HepG2 (cell line): ENCODE results near the gene SDK1.
"Not testable (repeated sequence)": the region's sequence is repeated elsewhere in the genome, so short reads cannot be mapped to it uniquely, and the experiment has no call there.

Source experiments
- EP300 ChIP-seq, 3 experiments: sonication (generic) in 1 of 3; formaldehyde crosslinking in 1 of 3; IDR thresholded peaks; 2 replicates each; pipeline versions ENCODE4 v1.5.1 to v1.6.1; 2011 to 2020; ENCODE audit warnings: low read depth in 2 of 3, low read length in 2 of 3, borderline replicate concordance in 1 of 3, improper control_type of control experiment in 1 of 3, mild to moderate bottlenecking in 1 of 3, missing genetic modification reagents in 1 of 3, moderate library complexity in 1 of 3
- HMG20A ChIP-seq: IDR thresholded peaks from 2 replicates; pipeline ENCODE4 v1.6.1; 2016; ENCODE audit warnings: borderline replicate concordance
- RBM39 ChIP-seq: fragments of 200-400 bp; formaldehyde crosslinking; IDR thresholded peaks from one replicate; pipeline ENCODE4 v1.6.1; 2018; ENCODE audit warnings: antibody characterized with exemption, mild to moderate bottlenecking, low read depth, low read length; ENCODE audit not compliant: poor library complexity, severe bottlenecking
- TGIF2 ChIP-seq: IDR thresholded peaks from 2 replicates; pipeline ENCODE4 v1.6.1; 2016; ENCODE audit warnings: control low read depth, missing compliant biosample characterization
- TF ChIP-seq, protein P1 (sequence below): IDR thresholded peaks from 2 replicates; pipeline ENCODE4 v1.6.1; 2012; ENCODE audit warnings: low read length, improper control_type of control experiment
- TF ChIP-seq, protein P2 (sequence below): sonication (generic); formaldehyde crosslinking; IDR thresholded peaks from 2 replicates; pipeline ENCODE4 v1.4.0; 2020; ENCODE audit warnings: mild to moderate bottlenecking, missing genetic modification reagents

DNA sequence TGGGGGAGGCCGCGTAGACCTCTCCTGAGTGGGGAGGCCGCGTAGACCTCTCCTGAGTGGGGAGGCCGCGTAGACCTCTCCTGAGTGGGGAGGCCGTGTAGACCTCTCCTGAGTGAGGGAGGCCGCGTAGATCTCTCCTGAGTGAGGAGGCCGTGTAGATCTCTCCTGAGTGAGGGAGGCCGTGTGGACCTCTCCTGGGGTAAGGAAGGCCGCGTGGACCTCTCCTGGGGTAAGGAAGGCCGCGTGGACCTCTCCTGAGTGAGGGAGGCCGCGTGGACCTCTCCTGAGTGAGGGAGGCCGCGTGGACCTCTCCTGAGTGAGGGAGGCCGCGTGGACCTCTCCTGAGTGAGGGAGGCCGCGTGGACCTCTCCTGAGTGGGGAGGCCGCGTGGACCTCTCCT lies 963.2 kb downstream of the SDK1 start:
- TF ChIP-seq HMG20A (CRISPR knock-in tag); TGIF2 (CRISPR knock-in tag); RBM39; EP300 (IDR thresholded peaks at IDR 0.05; ENCODE audit: low read depth in 2 of 2, low read length in 2 of 2); EP300 (CRISPR knock-in tag; IDR thresholded peaks at IDR 0.05; ENCODE audit: borderline replicate concordance): not testable (repeated sequence)
- TF ChIP-seq, protein P1, sequence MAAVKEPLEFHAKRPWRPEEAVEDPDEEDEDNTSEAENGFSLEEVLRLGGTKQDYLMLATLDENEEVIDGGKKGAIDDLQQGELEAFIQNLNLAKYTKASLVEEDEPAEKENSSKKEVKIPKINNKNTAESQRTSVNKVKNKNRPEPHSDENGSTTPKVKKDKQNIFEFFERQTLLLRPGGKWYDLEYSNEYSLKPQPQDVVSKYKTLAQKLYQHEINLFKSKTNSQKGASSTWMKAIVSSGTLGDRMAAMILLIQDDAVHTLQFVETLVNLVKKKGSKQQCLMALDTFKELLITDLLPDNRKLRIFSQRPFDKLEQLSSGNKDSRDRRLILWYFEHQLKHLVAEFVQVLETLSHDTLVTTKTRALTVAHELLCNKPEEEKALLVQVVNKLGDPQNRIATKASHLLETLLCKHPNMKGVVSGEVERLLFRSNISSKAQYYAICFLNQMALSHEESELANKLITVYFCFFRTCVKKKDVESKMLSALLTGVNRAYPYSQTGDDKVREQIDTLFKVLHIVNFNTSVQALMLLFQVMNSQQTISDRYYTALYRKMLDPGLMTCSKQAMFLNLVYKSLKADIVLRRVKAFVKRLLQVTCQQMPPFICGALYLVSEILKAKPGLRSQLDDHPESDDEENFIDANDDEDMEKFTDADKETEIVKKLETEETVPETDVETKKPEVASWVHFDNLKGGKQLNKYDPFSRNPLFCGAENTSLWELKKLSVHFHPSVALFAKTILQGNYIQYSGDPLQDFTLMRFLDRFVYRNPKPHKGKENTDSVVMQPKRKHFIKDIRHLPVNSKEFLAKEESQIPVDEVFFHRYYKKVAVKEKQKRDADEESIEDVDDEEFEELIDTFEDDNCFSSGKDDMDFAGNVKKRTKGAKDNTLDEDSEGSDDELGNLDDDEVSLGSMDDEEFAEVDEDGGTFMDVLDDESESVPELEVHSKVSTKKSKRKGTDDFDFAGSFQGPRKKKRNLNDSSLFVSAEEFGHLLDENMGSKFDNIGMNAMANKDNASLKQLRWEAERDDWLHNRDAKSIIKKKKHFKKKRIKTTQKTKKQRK, result not testable (repeated sequence)
- TF ChIP-seq, protein P2, sequence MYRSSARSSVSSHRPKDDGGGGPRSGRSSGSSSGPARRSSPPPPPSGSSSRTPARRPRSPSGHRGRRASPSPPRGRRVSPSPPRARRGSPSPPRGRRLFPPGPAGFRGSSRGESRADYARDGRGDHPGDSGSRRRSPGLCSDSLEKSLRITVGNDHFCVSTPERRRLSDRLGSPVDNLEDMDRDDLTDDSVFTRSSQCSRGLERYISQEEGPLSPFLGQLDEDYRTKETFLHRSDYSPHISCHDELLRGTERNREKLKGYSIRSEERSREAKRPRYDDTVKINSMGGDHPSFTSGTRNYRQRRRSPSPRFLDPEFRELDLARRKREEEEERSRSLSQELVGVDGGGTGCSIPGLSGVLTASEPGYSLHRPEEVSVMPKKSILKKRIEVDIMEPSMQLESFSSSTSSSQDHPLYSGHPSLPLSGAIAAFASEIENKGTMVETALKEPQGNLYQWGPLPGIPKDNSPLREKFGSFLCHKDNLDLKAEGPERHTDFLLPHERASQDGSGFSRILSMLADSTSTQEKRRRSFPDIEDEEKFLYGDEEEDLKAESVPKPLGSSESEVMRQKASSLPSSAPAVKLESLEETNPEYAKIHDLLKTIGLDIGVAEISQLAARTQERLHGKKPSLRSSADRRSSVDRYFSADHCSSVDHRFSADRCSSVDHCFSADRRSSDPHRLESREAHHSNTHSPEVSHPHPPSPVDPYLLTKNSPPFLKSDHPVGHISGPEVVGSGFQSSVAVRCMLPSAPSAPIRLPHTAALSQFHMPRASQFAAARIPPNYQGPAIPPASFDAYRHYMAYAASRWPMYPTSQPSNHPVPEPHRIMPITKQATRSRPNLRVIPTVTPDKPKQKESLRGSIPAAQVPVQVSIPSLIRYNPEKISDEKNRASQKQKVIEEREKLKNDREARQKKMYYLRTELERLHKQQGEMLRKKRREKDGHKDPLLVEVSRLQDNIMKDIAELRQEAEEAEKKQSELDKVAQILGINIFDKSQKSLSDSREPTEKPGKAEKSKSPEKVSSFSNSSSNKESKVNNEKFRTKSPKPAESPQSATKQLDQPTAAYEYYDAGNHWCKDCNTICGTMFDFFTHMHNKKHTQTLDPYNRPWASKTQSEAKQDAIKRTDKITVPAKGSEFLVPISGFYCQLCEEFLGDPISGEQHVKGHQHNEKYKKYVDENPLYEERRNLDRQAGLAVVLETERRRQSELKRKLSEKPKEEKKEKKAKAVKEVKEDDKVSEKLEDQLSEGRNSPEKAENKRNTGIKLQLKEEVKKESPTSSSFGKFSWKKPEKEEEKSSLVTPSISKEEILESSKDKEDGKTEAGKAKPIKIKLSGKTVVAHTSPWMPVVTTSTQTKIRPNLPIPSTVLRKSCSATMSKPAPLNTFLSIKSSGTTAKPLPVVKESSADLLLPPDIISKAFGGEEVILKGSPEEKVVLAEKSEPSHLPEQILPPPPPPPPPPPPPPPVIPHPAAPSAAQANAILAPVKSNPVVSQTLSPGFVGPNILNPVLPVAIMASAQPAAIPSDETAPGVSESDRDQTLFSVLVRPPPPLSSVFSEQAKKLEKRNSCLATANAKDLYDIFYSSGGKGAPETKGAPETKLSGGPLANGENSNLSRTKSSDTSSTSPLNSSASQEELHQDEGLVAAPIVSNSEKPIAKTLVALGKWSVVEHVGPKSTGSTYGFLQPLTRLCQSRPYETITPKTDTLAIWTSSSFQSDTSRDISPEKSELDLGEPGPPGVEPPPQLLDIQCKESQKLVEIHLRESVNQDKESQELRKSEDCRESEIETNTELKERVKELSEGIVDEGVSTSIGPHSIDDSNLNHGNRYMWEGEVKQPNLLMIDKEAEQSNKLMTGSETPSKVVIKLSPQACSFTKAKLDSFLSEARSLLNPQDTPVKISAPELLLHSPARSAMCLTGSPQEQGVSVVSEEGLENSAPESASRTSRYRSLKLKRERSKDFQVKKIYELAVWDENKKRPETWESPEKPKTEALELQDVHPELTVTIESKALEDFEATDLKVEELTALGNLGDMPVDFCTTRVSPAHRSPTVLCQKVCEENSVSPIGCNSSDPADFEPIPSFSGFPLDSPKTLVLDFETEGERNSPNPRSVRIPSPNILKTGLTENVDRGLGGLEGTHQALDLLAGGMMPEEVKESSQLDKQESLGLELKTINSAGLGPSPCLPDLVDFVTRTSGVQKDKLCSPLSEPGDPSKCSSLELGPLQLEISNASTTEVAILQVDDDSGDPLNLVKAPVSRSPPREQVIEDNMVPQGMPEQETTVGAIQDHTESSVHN (CRISPR knock-in tag), result not testable (repeated sequence)
